Activated CD8-positive, alpha-beta T cell treated with anti-CD3 and anti-CD28 coated beads for 36 hours (primary cell): Measurements from ENCODE around the gene KRTAP1-5. TPM values are rescaled to one million over a fixed set of nuclear protein-coding genes. Genes with fewer than 3 reads are reported as not detected.

ENCODE experiments used
- ATAC-seq: fragments of 200-7000 bp; cut with Tn5 transposase; one replicate; pipeline ENCODE4 v1.10.0; 2021; ENCODE audit warnings: mild to moderate bottlenecking, moderate library complexity
- CTCF ChIA-PET: fragments of 350-600 bp; sonication (Branson Sonifier 250); formaldehyde crosslinking; loops from one replicate; lab custom pipeline; 2021; ENCODE audit warnings: antibody characterized with exemption; lab: Charles Lee
- POLR2A ChIA-PET: fragments of 350-600 bp; sonication (Branson Sonifier 250); formaldehyde crosslinking; loops from one replicate; lab custom pipeline; 2021; ENCODE audit warnings: antibody characterized with exemption; lab: Charles Lee
- DNase-seq: peaks from one replicate; pipeline ENCODE4 v3.0.0-alpha.2; 2020
- H3K27ac Mint-ChIP-seq: one replicate; pipeline ENCODE4 v1.8.0; 2021; ENCODE audit warnings: mild to moderate bottlenecking, mixed read lengths
- H3K27me3 Mint-ChIP-seq: one replicate; pipeline ENCODE4 v1.8.0; 2021; ENCODE audit warnings: mixed read lengths
- H3K36me3 Mint-ChIP-seq: one replicate; pipeline ENCODE4 v1.8.0; 2021; ENCODE audit warnings: low read depth, mixed read lengths
- H3K4me1 Mint-ChIP-seq: one replicate; pipeline ENCODE4 v1.8.0; 2021; ENCODE audit warnings: low read depth, mixed read lengths
- H3K4me3 Mint-ChIP-seq: one replicate; pipeline ENCODE4 v1.8.0; 2021; ENCODE audit warnings: mild to moderate bottlenecking, moderate library complexity, mixed read lengths
- H3K9me3 Mint-ChIP-seq: one replicate; pipeline ENCODE4 v1.8.0; 2021; ENCODE audit warnings: mixed read lengths
- CTCF ChIP-seq: fragments of 200-600 bp; IDR thresholded peaks from one replicate; pipeline ENCODE4 v1.8.0; 2022; ENCODE audit warnings: antibody characterized with exemption, mild to moderate bottlenecking
- intact Hi-C: fragments of 100-400 bp; cut with micrococcal nuclease; formaldehyde crosslinking; loops from one replicate; pipeline ENCODE4 v1.10.0; 2022
- total RNA-seq, 2 experiments: library from RNA; stranded (reverse); gene quantifications; one replicate each; pipeline ENCODE4 v1.2.3, GENCODE V29; 2021

The KRTAP1-5 gene
- total RNA-seq, 2 experiments from 2014 or later: not detected

GRCh38 chr17:40996829-40997228, 30.2 kb downstream of the KRTAP1-5 start:
- H3K9me3 Mint-ChIP-seq: no peaks in the 10 kb centered on the region
- POLR2A ChIA-PET: no interaction called here
- CTCF ChIA-PET: interaction anchor here (1.6 kb wide), 1 partner anchor 10 kb away, joined by 5 read pairs; no protein-coding TSS in a partner anchor
- no peak overlapping the region for H3K27ac Mint-ChIP-seq
- TF ChIP-seq CTCF: no peak
- no peaks in the 10 kb centered on the region for H3K36me3 Mint-ChIP-seq
- no peak overlapping the region for H3K4me3 Mint-ChIP-seq
- DNase-seq (no peak), ATAC-seq (no peak)
- intact Hi-C loops: no loop called here
- H3K27me3 Mint-ChIP-seq: peaks cover 30% of the 10 kb centered on the region
- H3K4me1 Mint-ChIP-seq: no peaks in the 10 kb centered on the region

DNA sequence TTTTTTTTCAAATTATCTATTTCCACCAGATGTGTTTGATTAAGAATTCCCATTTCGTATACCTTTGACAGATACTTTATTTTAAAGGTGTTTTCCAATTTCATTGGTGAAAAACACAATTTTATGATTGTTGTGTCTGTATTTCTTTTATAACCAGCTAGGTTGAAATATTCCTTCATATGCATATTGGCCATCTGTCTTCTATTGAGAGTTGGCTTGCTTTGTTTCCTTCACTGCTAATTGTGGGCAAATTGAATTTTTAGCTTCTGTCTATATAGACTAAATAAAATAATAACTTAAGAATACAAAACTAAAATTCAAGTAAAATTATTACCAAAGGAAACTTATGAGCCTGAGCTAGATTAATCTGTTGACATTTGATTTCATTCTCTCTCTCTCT, 31.9 kb downstream of the KRTAP1-5 start:
- CTCF ChIA-PET: no interaction called here
- Mint-ChIP-seq H3K27ac (no peak overlapping the region), H3K36me3 (no peaks in the 10 kb centered on the region), H3K4me3 (no peak overlapping the region), H3K4me1 (no peaks in the 10 kb centered on the region), H3K27me3 (peaks cover 32% of the 10 kb centered on the region), H3K9me3 (no peaks in the 10 kb centered on the region)
- intact Hi-C loops: no loop called here
- POLR2A ChIA-PET: no interaction called here
- DNase-seq: no peak
- ATAC-seq: no peak
- TF ChIP-seq CTCF: no peak

GRCh38 chr17:40993839-40994238, 33.2 kb downstream of the KRTAP1-5 start, which contains the start of gene KRTAP3-3:
Gene KRTAP3-3 (minus strand): TSS chr17:40994164. CDS start chr17:40994097, 67 bp downstream.
- H3K27ac Mint-ChIP-seq: no peak within 1 kb of the TSS
- TF ChIP-seq CTCF: no peak
- ChIA-PET CTCF (no interaction called here), POLR2A (no interaction called here)
- H3K36me3 Mint-ChIP-seq: no peaks in the 10 kb centered on the region
- no peak within 1 kb of the TSS for H3K4me3 Mint-ChIP-seq
- DNase-seq (no peak), ATAC-seq (no peak)
- H3K9me3 Mint-ChIP-seq: no peaks in the 10 kb centered on the region
- intact Hi-C loops: no loop called here
- H3K27me3 Mint-ChIP-seq: peaks cover 28% of the 10 kb centered on the region
- no peaks in the 10 kb centered on the region for H3K4me1 Mint-ChIP-seq

- ChIA-PET CTCF (no interaction called here), POLR2A (no interaction called here)
- H3K36me3 Mint-ChIP-seq: no peaks in the 10 kb centered on the region
- no peak for TF ChIP-seq CTCF
- ATAC-seq (no peak), DNase-seq (no peak)
- peaks cover 24% of the 10 kb centered on the region for H3K27me3 Mint-ChIP-seq
- H3K27ac Mint-ChIP-seq: no peak overlapping the region
- no peak overlapping the region for H3K4me3 Mint-ChIP-seq
- H3K4me1 Mint-ChIP-seq: no peaks in the 10 kb centered on the region
- no peaks in the 10 kb centered on the region for H3K9me3 Mint-ChIP-seq
- intact Hi-C loops: no loop called here
Observed at GRCh38 chr17:40993084-40993483, 33.9 kb downstream of the KRTAP1-5 start.

DNA sequence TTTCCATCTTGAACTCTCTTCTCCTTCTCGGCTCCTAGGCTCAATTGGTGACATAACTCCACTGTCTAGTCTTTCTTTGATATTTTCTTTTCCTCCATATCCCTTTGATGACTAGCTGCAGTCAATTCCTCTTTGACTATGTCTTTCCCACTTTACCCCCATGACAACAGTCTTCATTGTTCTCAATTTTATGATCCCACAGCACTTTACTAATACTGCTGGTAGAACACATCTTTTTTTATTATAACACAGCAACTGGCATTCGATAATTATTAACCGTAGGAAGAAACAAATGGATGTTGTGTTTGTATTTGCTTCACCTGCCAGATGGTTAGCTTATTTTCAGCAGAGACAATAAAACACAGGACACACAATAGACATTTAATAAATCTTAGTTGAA, 34.3 kb downstream of the KRTAP1-5 start:
- H3K9me3 Mint-ChIP-seq: no peaks in the 10 kb centered on the region
- H3K4me1 Mint-ChIP-seq: no peaks in the 10 kb centered on the region
- intact Hi-C loops: no loop called here
- POLR2A ChIA-PET: no interaction called here
- H3K36me3 Mint-ChIP-seq: no peaks in the 10 kb centered on the region
- DNase-seq: no peak
- no peak overlapping the region for H3K4me3 Mint-ChIP-seq
- no peak for TF ChIP-seq CTCF
- H3K27ac Mint-ChIP-seq: no peak overlapping the region
- H3K27me3 Mint-ChIP-seq: peaks cover 24% of the 10 kb centered on the region
- CTCF ChIA-PET: no interaction called here
- no peak for ATAC-seq
